Measurements from ENCODE around the gene FNIP2. TPM values are rescaled to one million over a fixed set of nuclear protein-coding genes. Genes with fewer than 3 reads are reported as not detected.

Gene FNIP2
- total RNA-seq, 1 donor from 2014 or later: 15.1 TPM

DNA sequence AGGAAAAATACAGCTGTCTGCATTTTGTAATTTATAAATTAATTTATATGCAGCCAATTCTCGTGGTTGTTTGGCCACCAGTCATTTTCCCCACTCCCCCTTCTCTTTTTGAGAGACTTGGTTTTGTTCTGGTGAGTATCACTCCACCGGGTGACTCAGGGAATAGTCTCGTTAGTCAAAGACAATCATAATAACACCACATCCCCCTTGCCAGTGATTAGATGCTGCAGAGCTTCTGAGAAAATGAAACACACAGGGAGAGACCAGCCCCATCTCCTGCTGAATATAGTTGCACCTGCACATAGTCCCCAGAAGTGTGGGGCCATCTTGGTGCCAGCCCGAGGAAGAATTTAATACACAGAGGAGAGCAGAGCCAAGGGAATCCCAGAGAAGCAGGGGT, 8.0 kb upstream of the FNIP2 start:
- intact Hi-C loops (cut with micrococcal nuclease): no loop called here

DNA sequence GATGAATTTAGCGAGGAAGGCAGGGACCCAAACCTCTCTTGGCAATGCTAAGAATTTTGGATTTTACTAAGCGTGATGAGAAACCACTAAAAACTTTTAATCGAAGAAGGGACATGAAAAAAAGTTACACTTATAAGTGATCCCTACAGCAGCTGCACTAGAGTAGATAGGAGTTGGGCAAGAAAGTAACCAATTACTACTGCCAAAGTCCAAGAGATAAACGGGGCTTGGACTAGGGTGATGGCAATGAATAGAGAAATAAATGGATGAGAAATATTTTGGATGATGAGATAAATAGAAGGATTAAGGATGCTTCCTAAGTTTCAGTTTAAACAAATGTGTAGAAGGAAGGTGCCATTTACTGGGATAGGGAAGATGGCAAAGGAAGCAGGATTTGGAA, 6.3 kb upstream of the FNIP2 start:
- intact Hi-C loops (cut with micrococcal nuclease): no loop called here

GRCh38 chr4:158763462-158763861, 5.4 kb upstream of the FNIP2 start:
- intact Hi-C loops (cut with micrococcal nuclease): no loop called here

- intact Hi-C loops (cut with micrococcal nuclease): loop anchor here (5.0 kb wide), 3 partner anchors 46 to 436 kb away; no protein-coding TSS in a partner anchor
These were observed 2.3 kb upstream of the FNIP2 start for GRCh38 chr4:158766434-158767044.

DNA sequence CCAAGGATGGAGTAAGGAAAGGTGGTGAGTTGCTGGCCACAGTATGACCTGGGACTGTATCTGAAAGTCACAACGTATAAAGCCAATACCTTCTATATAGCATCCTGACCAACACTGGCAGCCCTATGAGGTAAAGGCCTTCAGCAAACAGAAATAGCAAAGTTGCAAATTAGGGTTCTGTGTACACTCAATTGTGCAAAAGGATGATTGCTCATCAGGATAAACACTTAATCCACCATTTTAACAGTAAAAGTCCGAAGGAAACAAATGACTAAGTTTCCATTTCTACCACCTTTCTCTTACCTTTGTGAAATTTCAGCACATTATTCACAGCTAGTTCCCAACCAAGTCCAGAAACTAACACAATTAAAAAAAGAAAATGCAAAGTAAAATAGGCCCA, 1.4 kb upstream of the FNIP2 start:
- intact Hi-C loops (cut with micrococcal nuclease): loop anchor here (5.0 kb wide), 3 partner anchors 45 to 435 kb away; no protein-coding TSS in a partner anchor

DNA sequence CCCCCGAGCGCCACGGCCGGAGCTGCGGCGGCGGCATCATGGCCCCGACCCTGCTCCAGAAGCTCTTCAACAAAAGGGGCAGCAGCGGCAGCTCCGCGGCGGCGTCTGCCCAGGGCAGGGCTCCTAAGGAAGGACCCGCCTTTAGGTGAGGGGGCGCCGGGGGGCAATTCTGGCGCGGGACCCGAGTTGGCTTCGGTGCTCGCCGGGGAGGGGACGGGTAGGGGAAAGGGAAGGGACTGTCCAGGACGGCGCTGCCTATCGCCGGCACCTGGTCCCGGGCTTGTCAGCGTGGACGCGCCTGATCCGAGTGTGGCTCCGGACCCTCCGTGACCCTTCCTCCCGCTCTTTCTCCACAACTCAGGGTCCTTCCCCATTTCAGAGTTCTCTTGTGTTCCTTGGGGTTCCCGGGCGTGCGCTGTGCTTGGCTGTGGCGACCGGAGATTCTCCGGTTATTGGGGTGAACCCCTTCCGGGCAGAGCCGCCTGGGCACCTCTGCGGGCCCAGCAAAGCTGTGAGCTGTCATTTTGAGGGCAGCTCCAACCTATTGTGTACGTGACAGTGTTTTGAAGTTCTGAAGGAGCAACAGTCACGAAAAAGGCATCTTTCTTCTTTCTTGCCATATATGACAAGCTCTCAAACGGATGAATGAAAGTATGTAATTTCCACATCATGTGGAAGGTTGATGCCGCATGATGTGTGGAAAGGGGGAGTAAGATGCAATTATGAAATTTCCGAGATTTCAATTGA, 522 bp downstream of the FNIP2 start:
- intact Hi-C loops (cut with micrococcal nuclease): loop anchor here (1.0 to 5.0 kb wide), 7 partner anchors 9 to 433 kb away; partner anchors contain the start of genes C4orf46 and RAPGEF2

DNA sequence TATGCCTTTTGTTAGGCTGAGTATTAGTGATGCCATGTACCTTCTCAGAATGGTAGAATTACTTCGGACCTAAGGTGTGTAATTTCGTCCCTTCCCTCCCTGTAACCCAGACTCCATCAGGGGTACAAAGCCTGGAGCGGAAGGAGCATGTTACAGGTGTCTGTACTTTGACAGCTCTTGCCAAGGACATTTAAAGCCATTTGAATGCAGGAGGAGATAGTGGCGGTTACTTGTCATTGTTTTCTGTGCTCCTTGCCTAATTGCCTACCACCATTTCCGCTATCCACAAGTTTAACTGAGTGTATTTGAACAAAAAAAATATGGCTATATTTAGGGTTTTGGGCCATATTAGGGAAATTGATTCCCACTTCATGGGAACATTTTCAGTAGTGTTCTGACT, 1.8 kb downstream of the FNIP2 start:
- intact Hi-C loops (cut with micrococcal nuclease): loop anchor here (2.0 kb wide), 1 partner anchor 40 kb away; no protein-coding TSS in a partner anchor

- intact Hi-C loops (cut with micrococcal nuclease): loop anchor here (2.0 kb wide), 1 partner anchor 41 kb away; no protein-coding TSS in a partner anchor
These were observed 3.0 kb downstream of the FNIP2 start for GRCh38 chr4:158771776-158772175.

GRCh38 chr4:158775091-158775651, 6.3 kb downstream of the FNIP2 start:
- intact Hi-C loops (cut with micrococcal nuclease): no loop called here

GRCh38 chr4:158776106-158776505, 7.3 kb downstream of the FNIP2 start:
- intact Hi-C loops (cut with micrococcal nuclease): no loop called here

DNA sequence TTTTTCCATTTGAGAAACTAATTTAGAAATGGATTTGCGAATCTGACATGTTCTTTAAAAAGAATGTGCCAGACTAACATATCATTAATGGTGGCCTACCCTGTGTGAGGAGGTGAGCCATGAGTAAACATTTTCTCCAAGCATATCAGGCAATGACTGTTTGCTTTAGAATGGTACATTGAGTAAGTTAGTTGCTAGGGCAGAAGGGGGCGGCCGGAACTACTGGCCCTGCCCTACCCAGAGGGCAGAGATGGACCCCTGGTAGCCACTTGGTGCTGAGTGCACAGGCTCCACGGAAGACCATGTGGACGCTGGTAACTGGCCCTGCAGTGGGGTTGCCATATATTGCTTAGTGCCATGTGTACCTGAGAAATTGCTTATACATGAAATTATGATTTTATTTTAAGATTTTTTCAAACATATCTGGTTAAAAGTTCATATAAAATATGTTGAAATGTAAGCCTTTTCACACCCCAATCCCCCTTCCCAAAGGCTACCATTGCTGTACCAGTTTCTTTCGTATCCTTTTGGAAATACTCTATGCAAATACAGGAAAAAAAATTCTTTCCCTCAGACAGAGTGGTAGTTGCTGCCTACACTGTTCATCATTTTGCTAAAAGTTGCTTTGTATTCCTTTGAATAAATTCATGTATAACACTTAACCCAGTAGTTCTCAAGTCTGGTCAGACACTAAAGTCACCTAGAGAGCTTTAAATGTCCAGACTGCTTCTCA, 8.8 kb downstream of the FNIP2 start:
- intact Hi-C loops (cut with micrococcal nuclease): loop anchor here (1.0 to 2.0 kb wide), 2 partner anchors 8 to 33 kb away; partner anchors contain the start of gene FNIP2

- intact Hi-C loops (cut with micrococcal nuclease): loop anchor here (1.0 to 2.0 kb wide), 2 partner anchors 9 to 33 kb away; partner anchors contain the start of gene FNIP2
These were observed 9.4 kb downstream of the FNIP2 start for GRCh38 chr4:158778156-158778711.

GRCh38 chr4:158778712-158779111, 9.9 kb downstream of the FNIP2 start:
- intact Hi-C loops (cut with micrococcal nuclease): loop anchor here (1.0 to 2.0 kb wide), 2 partner anchors 9 to 32 kb away; partner anchors contain the start of gene FNIP2

- intact Hi-C loops (cut with micrococcal nuclease): no loop called here
These were observed 13.1 kb downstream of the FNIP2 start for GRCh38 chr4:158781963-158782362.

DNA sequence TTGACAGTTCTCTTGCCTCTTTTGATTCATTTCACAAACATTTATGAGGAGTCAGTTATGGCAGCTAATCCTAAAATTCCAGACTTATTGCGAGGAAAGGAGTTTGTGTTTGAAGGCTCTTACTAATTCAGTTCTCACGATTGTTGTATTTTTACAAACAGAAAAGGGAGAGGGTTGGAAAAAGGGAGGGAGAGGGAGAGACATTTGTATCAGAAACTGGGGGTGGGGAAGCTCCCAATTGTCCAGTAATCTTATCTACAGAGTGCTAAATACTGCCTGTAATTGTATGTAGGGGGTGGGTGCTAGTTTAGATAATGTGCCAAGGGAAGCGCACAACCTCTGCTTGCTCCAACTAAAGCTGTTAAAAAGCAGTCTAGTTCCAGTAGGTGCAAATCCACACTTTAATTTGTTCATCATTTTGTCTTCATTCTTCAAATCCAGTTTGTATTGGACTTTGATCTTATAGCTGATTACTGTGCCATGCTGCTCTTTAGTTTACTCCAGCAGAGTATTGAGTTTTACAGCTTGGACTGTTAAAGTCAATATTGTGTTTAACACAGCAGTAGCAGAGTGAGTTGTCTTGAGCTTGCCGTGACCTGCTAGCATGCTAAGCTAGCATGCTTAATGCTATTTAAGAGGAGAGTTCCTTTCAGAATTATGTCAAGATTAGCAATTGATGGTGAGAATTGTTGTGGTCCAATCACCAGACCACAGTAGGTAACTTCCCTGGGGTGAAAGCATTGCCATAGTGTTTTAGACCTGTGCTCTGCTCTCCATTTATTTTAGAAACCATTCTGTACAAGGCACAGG, 13.9 kb downstream of the FNIP2 start:
- intact Hi-C loops (cut with micrococcal nuclease): no loop called here

GRCh38 chr4:158783785-158784184, 15.0 kb downstream of the FNIP2 start:
- intact Hi-C loops (cut with micrococcal nuclease): no loop called here

DNA sequence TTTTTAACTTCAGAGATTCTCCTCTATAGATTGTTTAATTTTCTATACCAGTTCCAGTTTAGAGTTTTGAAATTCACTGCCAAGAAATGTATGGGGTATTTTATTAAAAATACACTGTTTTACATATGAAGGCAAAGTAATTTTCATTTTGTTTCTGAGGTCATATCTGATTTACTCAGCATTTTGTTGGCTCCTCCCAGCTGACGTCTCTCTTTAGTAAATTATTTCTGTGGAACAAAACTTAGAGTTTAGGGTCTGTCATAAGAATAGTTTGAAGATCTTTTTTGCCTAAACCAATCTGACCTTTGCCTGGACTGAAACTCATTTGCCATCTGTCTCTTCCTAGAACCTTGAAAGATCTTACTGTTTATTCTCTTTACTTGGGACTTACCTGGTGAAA, 16.9 kb downstream of the FNIP2 start:
- intact Hi-C loops (cut with micrococcal nuclease): no loop called here

DNA sequence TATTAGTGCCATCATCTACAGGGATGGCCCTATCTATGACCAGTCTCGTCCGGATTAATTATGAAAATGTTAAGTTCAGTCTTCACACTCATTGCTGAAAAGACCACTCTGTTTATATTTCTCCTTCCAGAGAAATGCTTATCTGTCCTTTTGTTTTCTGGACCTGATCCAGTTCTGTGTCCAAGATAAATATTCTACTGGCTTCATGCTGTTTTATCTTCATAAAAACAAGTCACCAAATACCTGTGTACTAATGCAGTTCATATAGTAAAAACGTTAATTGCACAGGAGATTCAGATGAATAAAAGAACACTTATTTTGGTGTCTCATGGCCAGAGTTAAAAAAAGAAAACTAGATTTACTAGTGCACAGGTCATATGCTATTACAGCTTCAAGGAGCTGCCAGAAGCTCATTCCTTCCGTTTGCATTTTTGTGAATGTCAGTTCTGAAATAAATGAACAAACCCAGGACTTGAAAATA, 17.3 kb downstream of the FNIP2 start:
- intact Hi-C loops (cut with micrococcal nuclease): no loop called here

DNA sequence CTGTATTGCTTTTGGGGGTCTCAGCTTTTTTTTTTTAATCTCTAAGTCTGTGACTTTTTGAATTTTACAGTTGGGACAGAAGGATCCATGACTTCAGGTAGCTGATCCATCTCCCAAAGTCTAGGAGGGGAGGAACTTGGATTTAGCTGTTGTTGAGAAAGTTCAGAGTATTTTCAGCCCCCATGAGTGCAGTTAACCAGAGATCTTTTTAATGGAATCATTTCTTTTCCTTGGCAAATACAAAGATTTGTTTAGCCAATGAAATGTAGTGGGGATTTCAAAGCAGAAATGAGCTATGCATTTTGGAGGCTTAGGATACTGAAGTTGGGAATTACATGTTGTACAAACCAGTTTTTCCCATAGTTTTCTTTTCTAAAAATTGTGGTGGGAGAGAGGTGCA, 18.1 kb downstream of the FNIP2 start:
- intact Hi-C loops (cut with micrococcal nuclease): no loop called here

Data from T-helper 2 cell treated with Interferon-gamma antibody and Interleukin-4, amounts not matched to agents 100 ng/mL and 5 ng/mL, for 36 hours (primary cell).